H9 (cell line): ENCODE data around the gene ELMOD3. TPM values are rescaled to one million over a fixed set of nuclear protein-coding genes. Genes with fewer than 3 reads are reported as not detected.
"Not testable (repeated sequence)": the region's sequence is repeated elsewhere in the genome, so short reads cannot be mapped to it uniquely, and the experiment has no call there.

ENCODE experiments used
- DNase-seq: peaks from one replicate; pipeline ENCODE4 v3.0.0-alpha.2; 2017
- H2AFZ ChIP-seq: one replicate; pipeline ENCODE4 v1.6.1; 2013; ENCODE audit warnings: mild to moderate bottlenecking, low read length, control low read depth, moderate library complexity
- H2AK5ac ChIP-seq: 2 replicates; pipeline ENCODE4 v1.6.1; 2013; ENCODE audit warnings: low read length, control low read depth, mixed read lengths; ENCODE audit not compliant: insufficient read length
- H2BK120ac ChIP-seq: one replicate; pipeline ENCODE4 v1.6.1; 2013; ENCODE audit warnings: low read depth, mild to moderate bottlenecking, low read length, control low read depth, inconsistent platforms; ENCODE audit not compliant: poor library complexity, severe bottlenecking
- H2BK12ac ChIP-seq: 2 replicates; pipeline ENCODE4 v1.6.1; 2013; ENCODE audit warnings: low read length, control low read depth, mixed read lengths, low read depth; ENCODE audit not compliant: insufficient read length
- H2BK15ac ChIP-seq: 2 replicates; pipeline ENCODE4 v1.6.1; 2013; ENCODE audit warnings: low read depth, low read length, control low read depth
- H2BK20ac ChIP-seq: one replicate; pipeline ENCODE4 v1.6.1; 2013; ENCODE audit warnings: low read depth, mild to moderate bottlenecking, low read length, control low read depth, inconsistent platforms; ENCODE audit not compliant: poor library complexity, severe bottlenecking
- H2BK5ac ChIP-seq: 2 replicates; pipeline ENCODE4 v1.6.1; 2013; ENCODE audit warnings: low read length, control low read depth, mixed read lengths; ENCODE audit not compliant: insufficient read length
- H3K14ac ChIP-seq: 2 replicates; pipeline ENCODE4 v1.6.1; 2013; ENCODE audit warnings: low read length, control low read depth; ENCODE audit not compliant: insufficient read depth
- H3K18ac ChIP-seq: 2 replicates; pipeline ENCODE4 v1.6.1; 2013; ENCODE audit warnings: low read depth, mild to moderate bottlenecking, mixed read lengths, low read length, control low read depth; ENCODE audit not compliant: insufficient read length
- H3K23ac ChIP-seq: 2 replicates; pipeline ENCODE4 v1.6.1; 2013; ENCODE audit warnings: low read length, control low read depth, mixed read lengths, low read depth; ENCODE audit not compliant: insufficient read length
- H3K23me2 ChIP-seq: 2 replicates; pipeline ENCODE4 v1.6.1; 2013; ENCODE audit warnings: low read depth, mild to moderate bottlenecking, mixed read lengths, low read length, control low read depth; ENCODE audit not compliant: insufficient read length, poor library complexity, severe bottlenecking
- H3K27ac ChIP-seq: 2 replicates; pipeline ENCODE4 v1.5.1; 2013; ENCODE audit warnings: low read length, control low read depth, mixed read lengths, low read depth; ENCODE audit not compliant: insufficient read length
- H3K27me3 ChIP-seq: 2 replicates; pipeline ENCODE4 v1.6.1; 2013; ENCODE audit warnings: low read length, control low read depth, inconsistent platforms; ENCODE audit not compliant: insufficient read depth
- H3K4ac ChIP-seq: 2 replicates; pipeline ENCODE4 v1.6.1; 2013; ENCODE audit warnings: low read depth, mild to moderate bottlenecking, control low read depth, inconsistent platforms, low read length, moderate library complexity
- H3K4me1 ChIP-seq: 2 replicates; pipeline ENCODE4 v1.6.1; 2013; ENCODE audit warnings: low read length, control low read depth, inconsistent platforms; ENCODE audit not compliant: insufficient read depth
- H3K4me2 ChIP-seq: 2 replicates; pipeline ENCODE4 v1.6.1; 2013; ENCODE audit warnings: low read length, control low read depth, mixed read lengths; ENCODE audit not compliant: insufficient read length, insufficient read depth
- H3K56ac ChIP-seq: 2 replicates; pipeline ENCODE4 v1.6.1; 2013; ENCODE audit warnings: low read depth, mild to moderate bottlenecking, mixed read lengths, low read length, control low read depth; ENCODE audit not compliant: insufficient read length
- H3K79me1 ChIP-seq: 2 replicates; pipeline ENCODE4 v1.6.1; 2013; ENCODE audit warnings: low read depth, mild to moderate bottlenecking, moderate library complexity, low read length, control low read depth, inconsistent platforms; ENCODE audit not compliant: insufficient read depth, poor library complexity, severe bottlenecking
- H3K79me2 ChIP-seq: 2 replicates; pipeline ENCODE4 v1.6.1; 2013; ENCODE audit warnings: low read length, control low read depth, inconsistent platforms; ENCODE audit not compliant: insufficient read depth
- H3K9ac ChIP-seq: 2 replicates; pipeline ENCODE4 v1.6.1; 2013; ENCODE audit warnings: low read length, control low read depth, mixed read lengths; ENCODE audit not compliant: insufficient read length; ENCODE audit errors: extremely low read depth
- H3K9me3 ChIP-seq: one replicate; pipeline ENCODE4 v1.6.1; 2013; ENCODE audit warnings: low read depth, low read length, inconsistent platforms; ENCODE audit not compliant: control insufficient read depth
- H3T11ph ChIP-seq: one replicate; pipeline ENCODE4 v1.6.1; 2013; ENCODE audit warnings: mild to moderate bottlenecking, low read length, control low read depth, inconsistent platforms
- H4K20me1 ChIP-seq: one replicate; pipeline ENCODE4 v1.6.1; 2013; ENCODE audit not compliant: control insufficient read depth, insufficient read length, insufficient read depth
- H4K5ac ChIP-seq: 2 replicates; pipeline ENCODE4 v1.6.1; 2013; ENCODE audit warnings: low read depth, mild to moderate bottlenecking, mixed read lengths, low read length, control low read depth; ENCODE audit not compliant: insufficient read length
- H4K8ac ChIP-seq: replicated peaks from 2 replicates; pipeline ENCODE4 v1.6.1; 2013; ENCODE audit warnings: low read length, control low read depth, mixed read lengths, low read depth; ENCODE audit not compliant: insufficient read length
- H4K91ac ChIP-seq: 2 replicates; pipeline ENCODE4 v1.6.1; 2013; ENCODE audit warnings: low read depth, mild to moderate bottlenecking, moderate library complexity, mixed read lengths, low read length, control low read depth; ENCODE audit not compliant: insufficient read length
- H3K27ac Mint-ChIP-seq, 3 experiments: 2 replicates in 2 of 3; 3 replicates in 1 of 3; pipeline ENCODE4 v1.8.0; 2020 to 2021; ENCODE audit warnings: mixed read lengths in 3 of 3, mild to moderate bottlenecking in 1 of 3, moderate library complexity in 1 of 3
- H3K27me3 Mint-ChIP-seq: 2 replicates; pipeline ENCODE4 v1.8.0; 2021; ENCODE audit warnings: low read depth, mild to moderate bottlenecking, moderate library complexity, mixed read lengths
- H3K36me3 Mint-ChIP-seq, 3 experiments: 2 replicates in 2 of 3; 3 replicates in 1 of 3; pipeline ENCODE4 v1.8.0; 2020 to 2021; ENCODE audit warnings: low read depth in 3 of 3, mixed read lengths in 3 of 3; ENCODE audit not compliant: insufficient read depth in 1 of 3
- H3K4me1 Mint-ChIP-seq, 2 experiments: 2 replicates each; pipeline ENCODE4 v1.8.0; 2020; ENCODE audit warnings: mixed read lengths in 2 of 2
- H3K4me3 Mint-ChIP-seq, 2 experiments: 2 replicates in 1 of 2; 3 replicates in 1 of 2; pipeline ENCODE4 v1.8.0; 2020 to 2021; ENCODE audit warnings: mild to moderate bottlenecking in 2 of 2, mixed read lengths in 2 of 2, moderate library complexity in 1 of 2
- H3K9me3 Mint-ChIP-seq, 2 experiments: 2 replicates in 1 of 2; 3 replicates in 1 of 2; pipeline ENCODE4 v1.8.0; 2020; ENCODE audit warnings: mild to moderate bottlenecking in 2 of 2, mixed read lengths in 2 of 2, moderate library complexity in 1 of 2
- WGBS: extraction: QIAGEN DNeasy Blood & Tissue Kit; methylation state at CpG from one replicate; pipeline ENCODE4 v1.1.7; 2013; ENCODE audit warnings: missing lambda C conversion rate, low lambda C conversion rate, mixed read lengths; ENCODE audit not compliant: insufficient read length; ENCODE audit errors: extremely low coverage; 5-methylcytosine and 5-hydroxymethylcytosine counted together
- total RNA-seq: library from RNA; stranded (reverse); gene quantifications from 2 replicates; pipeline ENCODE4 v1.2.1, GENCODE V29; 2021
- TF ChIP-seq, protein P1 (sequence below): fragments of 200-600 bp; sonication (generic); conservative IDR thresholded peaks from 3 replicates; pipeline ENCODE4 v1.8.0; 2021; ENCODE audit warnings: antibody characterized with exemption, mild to moderate bottlenecking

The ELMOD3 gene
- total RNA-seq, 1 experiment from 2014 or later: 7.6 TPM

DNA sequence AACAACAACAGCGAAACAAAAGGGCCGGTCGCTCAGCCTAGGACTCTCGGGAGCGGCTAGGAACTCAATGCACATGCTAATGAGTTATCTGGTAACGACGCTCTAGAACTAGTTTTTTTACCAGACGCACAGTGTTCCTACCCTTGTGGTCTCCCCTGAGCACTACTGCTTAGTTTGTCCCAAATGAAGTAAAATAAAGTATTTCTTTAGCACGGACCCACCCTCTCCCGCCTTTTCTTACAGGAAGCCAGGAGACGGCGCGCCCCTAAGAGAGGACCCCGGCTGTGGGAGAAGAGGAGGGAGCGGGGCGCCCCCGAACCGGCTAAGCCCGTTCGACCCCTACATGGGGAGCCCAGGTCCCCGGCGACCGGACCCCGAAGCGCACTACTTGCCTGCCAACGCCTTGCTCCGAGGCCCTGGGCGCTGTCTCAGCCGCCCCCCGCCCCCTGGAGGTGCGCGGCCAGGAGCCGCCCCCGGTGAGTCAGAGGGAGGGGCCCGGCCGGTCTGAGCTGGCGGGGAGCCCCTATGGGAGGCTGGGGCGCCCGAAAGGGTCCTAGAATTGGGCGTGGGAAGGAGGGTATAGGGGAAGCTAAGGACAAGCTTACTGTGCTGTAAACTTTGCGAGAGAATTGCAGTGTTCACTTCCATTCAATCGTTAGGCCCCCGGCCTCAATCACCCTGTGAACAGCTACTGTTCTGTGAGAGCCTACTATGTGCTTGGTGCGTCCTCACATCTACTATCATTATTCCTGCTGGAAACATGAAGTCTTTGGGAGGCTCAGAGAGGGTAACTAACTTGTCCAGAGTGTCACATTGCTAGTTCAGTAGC, 59.2 kb downstream of the ELMOD3 start:
- peaks cover 22% of the 10 kb centered on the region for H3K4me1 ChIP-seq
- no peak overlapping the region for H2BK5ac ChIP-seq
- peak overlapping the region; percentile 76 for H3K9ac ChIP-seq
- no CpG with 5 or more reads among the region's 44 CpGs for WGBS
- TF ChIP-seq, protein P1, sequence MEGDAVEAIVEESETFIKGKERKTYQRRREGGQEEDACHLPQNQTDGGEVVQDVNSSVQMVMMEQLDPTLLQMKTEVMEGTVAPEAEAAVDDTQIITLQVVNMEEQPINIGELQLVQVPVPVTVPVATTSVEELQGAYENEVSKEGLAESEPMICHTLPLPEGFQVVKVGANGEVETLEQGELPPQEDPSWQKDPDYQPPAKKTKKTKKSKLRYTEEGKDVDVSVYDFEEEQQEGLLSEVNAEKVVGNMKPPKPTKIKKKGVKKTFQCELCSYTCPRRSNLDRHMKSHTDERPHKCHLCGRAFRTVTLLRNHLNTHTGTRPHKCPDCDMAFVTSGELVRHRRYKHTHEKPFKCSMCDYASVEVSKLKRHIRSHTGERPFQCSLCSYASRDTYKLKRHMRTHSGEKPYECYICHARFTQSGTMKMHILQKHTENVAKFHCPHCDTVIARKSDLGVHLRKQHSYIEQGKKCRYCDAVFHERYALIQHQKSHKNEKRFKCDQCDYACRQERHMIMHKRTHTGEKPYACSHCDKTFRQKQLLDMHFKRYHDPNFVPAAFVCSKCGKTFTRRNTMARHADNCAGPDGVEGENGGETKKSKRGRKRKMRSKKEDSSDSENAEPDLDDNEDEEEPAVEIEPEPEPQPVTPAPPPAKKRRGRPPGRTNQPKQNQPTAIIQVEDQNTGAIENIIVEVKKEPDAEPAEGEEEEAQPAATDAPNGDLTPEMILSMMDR: peak; percentile 30; the same call in 2 of the 3 replicates
- H4K8ac ChIP-seq: no peak overlapping the region
- Mint-ChIP-seq H3K9me3 (no peaks in the 10 kb centered on the region), H3K4me1 (peaks cover 31 to 33% of the 10 kb centered on the region in 2 experiments), H3K4me3 (peak overlapping the region; percentile 81 to 87), H3K36me3 (no peaks in the 10 kb centered on the region), H3K27me3 (no peaks in the 10 kb centered on the region; the same call in none of the 2 replicates), H3K27ac (peak overlapping the region in 2 of 3 experiments; percentile 35 to 77; a peak in 2 of 7 replicates)
- DNase-seq: no peak
- no peaks in the 10 kb centered on the region for H3K27me3 ChIP-seq
- H3T11ph ChIP-seq: no peak overlapping the region
- no peaks in the 10 kb centered on the region for H3K79me1 ChIP-seq
- H2AK5ac ChIP-seq: no peak overlapping the region
- H3K27ac ChIP-seq: no peak overlapping the region
- no peak overlapping the region for H4K5ac ChIP-seq
- no peak overlapping the region for H4K91ac ChIP-seq
- H2BK15ac ChIP-seq: no peak overlapping the region
- H3K23me2 ChIP-seq: peaks cover 10% of the 10 kb centered on the region
- H3K23ac ChIP-seq: no peak overlapping the region
- H3K4ac ChIP-seq: no peak overlapping the region
- no peak overlapping the region for H2BK12ac ChIP-seq
- H2AFZ ChIP-seq: peak overlapping the region; percentile 68
- H3K9me3 ChIP-seq: no peaks in the 10 kb centered on the region
- H2BK20ac ChIP-seq: no peak overlapping the region
- H2BK120ac ChIP-seq: no peak overlapping the region
- H4K20me1 ChIP-seq: no peaks in the 10 kb centered on the region
- H3K14ac ChIP-seq: peak overlapping the region; percentile 75
- no peaks in the 10 kb centered on the region for H3K79me2 ChIP-seq
- no peak overlapping the region for H3K56ac ChIP-seq
- peak overlapping the region; percentile 73 for H3K18ac ChIP-seq
- peak overlapping the region; percentile 90 for H3K4me2 ChIP-seq

DNA sequence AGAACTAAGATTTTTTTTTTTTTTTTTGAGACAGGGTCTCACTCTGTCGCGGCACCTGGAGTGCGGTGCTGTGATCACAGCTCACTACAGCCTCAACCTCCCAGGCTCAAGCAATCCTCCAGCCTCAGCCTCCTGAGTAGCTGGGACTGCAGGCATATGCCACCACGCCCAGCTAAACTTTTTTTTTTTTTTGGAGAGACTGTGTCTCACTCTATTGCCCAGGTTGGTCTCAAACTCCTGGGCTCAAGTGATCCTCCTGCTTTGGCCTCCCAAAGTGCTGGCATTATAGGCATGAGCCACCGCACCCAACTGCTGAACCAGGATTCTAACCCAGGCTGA, 59.8 kb downstream of the ELMOD3 start:
- H3K4ac ChIP-seq, H3K27ac ChIP-seq, H3K14ac ChIP-seq, H3K27ac Mint-ChIP-seq, H3K9ac ChIP-seq, H4K20me1 ChIP-seq, H2BK120ac ChIP-seq, H4K5ac ChIP-seq, H2BK20ac ChIP-seq, H2AFZ ChIP-seq, H2BK12ac ChIP-seq, H4K91ac ChIP-seq, DNase-seq, H2AK5ac ChIP-seq, H3T11ph ChIP-seq, H3K56ac ChIP-seq, H3K18ac ChIP-seq, H3K36me3 Mint-ChIP-seq, H2BK5ac ChIP-seq, H3K79me1 ChIP-seq, H3K79me2 ChIP-seq, H4K8ac ChIP-seq, H2BK15ac ChIP-seq, H3K9me3 Mint-ChIP-seq, H3K27me3 ChIP-seq, H3K27me3 Mint-ChIP-seq, H3K23ac ChIP-seq, H3K9me3 ChIP-seq: not testable (repeated sequence)
- H3K4me1 Mint-ChIP-seq: peaks cover 31 to 33% of the 10 kb centered on the region in 2 experiments
- Histone ChIP-seq H3K4me2 (peak overlapping the region; percentile 90), H3K23me2 (peaks cover 14% of the 10 kb centered on the region), H3K4me1 (peaks cover 16% of the 10 kb centered on the region)
- no CpG with 5 or more reads among the region's 5 CpGs for WGBS
- H3K4me3 Mint-ChIP-seq: peak overlapping the region; percentile 81 to 87; a peak in 4 of 5 replicates
